ENCODE data around the gene MAP6. TPM values are rescaled to one million over a fixed set of nuclear protein-coding genes. Genes with fewer than 3 reads are reported as not detected.
"Not testable (repeated sequence)": the region's sequence is repeated elsewhere in the genome, so short reads cannot be mapped to it uniquely, and the experiment has no call there.

MAP6 gene
- total and polyA plus RNA-seq, 3 experiments from 2014 or later: 0.07 to 0.16 TPM; not detected in 1

GRCh38 chr11:75703695-75704237 is 34.9 kb upstream of the MAP6 start:
- POLR2A ChIA-PET: no interaction called here

GRCh38 chr11:75700940-75701339 is 32.1 kb upstream of the MAP6 start:
- no peaks in the 10 kb centered on the region for H3K36me3 ChIP-seq (ENCODE audit: insufficient read depth, low read length)
- no peak overlapping the region for H3K27ac ChIP-seq (ENCODE audit: low read depth, low read length)
- no peak for DNase-seq
- peaks cover 0 to 4% (median 2%) of the 10 kb centered on the region in 3 donors for H3K36me3 Mint-ChIP-seq
- ChIA-PET CTCF (no interaction called here), POLR2A (no interaction called here)
- H3K27me3 ChIP-seq (ENCODE audit: insufficient read depth, low read length, poor library complexity, severe bottlenecking): no peaks in the 10 kb centered on the region
- no peaks in the 10 kb centered on the region for H3K9me3 Mint-ChIP-seq
- H3K9me3 ChIP-seq (ENCODE audit: low read length): no peaks in the 10 kb centered on the region
- H3K27ac Mint-ChIP-seq: no peak overlapping the region
- no peak overlapping the region for H3K4me3 ChIP-seq (ENCODE audit: low read length)
- H3K4me1 ChIP-seq (ENCODE audit: insufficient read depth, low read length): peaks cover 1% of the 10 kb centered on the region
- no peak overlapping the region for H3K4me3 Mint-ChIP-seq
- peaks cover 0 to 7% (median 6%) of the 10 kb centered on the region in 3 donors for H3K4me1 Mint-ChIP-seq
- peaks cover 22 to 44% of the 10 kb centered on the region in 2 donors for H3K27me3 Mint-ChIP-seq

More at GRCh38 chr11:75703695-75704237, 34.9 kb upstream of the MAP6 start:
- Mint-ChIP-seq H3K4me3 (no peak overlapping the region), H3K27ac (no peak overlapping the region), H3K4me1 (peaks cover 2 to 14% (median 11%) of the 10 kb centered on the region in 3 donors), H3K36me3 (peaks cover 0 to 2% (median 0%) of the 10 kb centered on the region in 3 donors), H3K27me3 (peaks cover 6 to 19% of the 10 kb centered on the region in 2 donors), H3K9me3 (no peaks in the 10 kb centered on the region)
- Histone ChIP-seq H3K27me3 (ENCODE audit: insufficient read depth, low read length, poor library complexity, severe bottlenecking) (no peaks in the 10 kb centered on the region), H3K36me3 (ENCODE audit: insufficient read depth, low read length) (no peaks in the 10 kb centered on the region), H3K4me1 (ENCODE audit: insufficient read depth, low read length) (peaks cover 5% of the 10 kb centered on the region), H3K9me3 (ENCODE audit: low read length) (no peaks in the 10 kb centered on the region), H3K27ac (ENCODE audit: low read depth, low read length) (no peak overlapping the region), H3K4me3 (ENCODE audit: low read length) (no peak overlapping the region)
- DNase-seq: no peak
- CTCF ChIA-PET: no interaction called here

- Mint-ChIP-seq H3K27ac (no peak overlapping the region), H3K36me3 (peaks cover 0 to 4% (median 0%) of the 10 kb centered on the region in 3 donors), H3K4me3 (no peak overlapping the region), H3K9me3 (no peaks in the 10 kb centered on the region), H3K27me3 (peaks cover 32 to 63% of the 10 kb centered on the region in 2 donors), H3K4me1 (no peaks in the 10 kb centered on the region)
- no peak for DNase-seq
- Histone ChIP-seq H3K27ac (ENCODE audit: low read depth, low read length) (no peak overlapping the region), H3K9me3 (ENCODE audit: low read length) (no peaks in the 10 kb centered on the region), H3K4me1 (ENCODE audit: insufficient read depth, low read length) (no peaks in the 10 kb centered on the region), H3K27me3 (ENCODE audit: insufficient read depth, low read length, poor library complexity, severe bottlenecking) (no peaks in the 10 kb centered on the region), H3K4me3 (ENCODE audit: low read length) (no peak overlapping the region), H3K36me3 (ENCODE audit: insufficient read depth, low read length) (no peaks in the 10 kb centered on the region)
- CTCF ChIA-PET: interaction anchor here (1.2 kb wide), 1 partner anchor 8 kb away, joined by 4 read pairs; no protein-coding TSS in a partner anchor
- POLR2A ChIA-PET: no interaction called here
These were observed 29.2 kb upstream of the MAP6 start for GRCh38 chr11:75697906-75698581.

DNA sequence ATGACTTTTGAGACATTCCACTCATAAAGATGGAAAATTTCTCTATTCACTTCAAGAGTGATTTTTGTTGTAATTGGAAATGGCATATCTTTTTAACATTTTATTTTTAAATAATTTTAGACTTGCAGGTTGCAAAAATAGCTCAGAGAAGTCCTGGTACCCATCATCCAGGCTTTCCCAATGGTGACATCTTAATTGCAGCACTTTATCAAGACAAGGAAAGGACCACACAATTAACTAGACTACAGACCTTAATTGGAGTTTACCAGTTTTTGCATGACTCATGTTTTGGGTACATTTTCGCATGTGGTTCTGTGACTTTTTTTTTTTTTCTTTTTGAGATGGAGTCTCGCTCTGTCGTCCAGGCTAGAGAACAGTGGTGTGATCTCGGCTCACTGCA is 23.0 kb upstream of the MAP6 start:
- Mint-ChIP-seq H3K9me3 (peaks cover 0 to under 1% (median under 1%) of the 10 kb centered on the region in 5 donors), H3K36me3 (peaks cover 0 to 4% (median 0%) of the 10 kb centered on the region in 3 donors), H3K4me1 (no peaks in the 10 kb centered on the region), H3K27me3 (peaks cover 34 to 67% of the 10 kb centered on the region in 2 donors), H3K4me3 (no peak overlapping the region), H3K27ac (no peak overlapping the region)
- Histone ChIP-seq H3K9me3 (ENCODE audit: low read length) (no peaks in the 10 kb centered on the region), H3K27ac (ENCODE audit: low read depth, low read length) (no peak overlapping the region), H3K36me3 (ENCODE audit: insufficient read depth, low read length) (no peaks in the 10 kb centered on the region), H3K27me3 (ENCODE audit: insufficient read depth, low read length, poor library complexity, severe bottlenecking) (no peaks in the 10 kb centered on the region), H3K4me3 (ENCODE audit: low read length) (no peak overlapping the region), H3K4me1 (ENCODE audit: insufficient read depth, low read length) (no peaks in the 10 kb centered on the region)
- no peak for DNase-seq
- ChIA-PET CTCF (interaction anchor here (1.0 kb wide), 1 partner anchor 14 kb away, joined by 5 read pairs; no protein-coding TSS in a partner anchor), POLR2A (no interaction called here)

GRCh38 chr11:75689863-75690609 is 21.2 kb upstream of the MAP6 start:
- Histone ChIP-seq H3K4me1 (ENCODE audit: insufficient read depth, low read length) (no peaks in the 10 kb centered on the region), H3K27me3 (ENCODE audit: insufficient read depth, low read length, poor library complexity, severe bottlenecking) (no peaks in the 10 kb centered on the region), H3K36me3 (ENCODE audit: insufficient read depth, low read length) (no peaks in the 10 kb centered on the region), H3K27ac (ENCODE audit: low read depth, low read length) (peak overlapping the region; percentile 39), H3K4me3 (ENCODE audit: low read length) (no peak overlapping the region), H3K9me3 (ENCODE audit: low read length) (no peaks in the 10 kb centered on the region)
- no peaks in the 10 kb centered on the region for H3K4me1 Mint-ChIP-seq
- no peak for DNase-seq
- CTCF ChIA-PET: no interaction called here
- peaks cover 0 to 9% (median 1%) of the 10 kb centered on the region in 3 donors for H3K36me3 Mint-ChIP-seq
- H3K27me3 Mint-ChIP-seq: peaks cover 31 to 70% of the 10 kb centered on the region in 2 donors
- no peak overlapping the region for H3K27ac Mint-ChIP-seq
- POLR2A ChIA-PET: no interaction called here
- no peak overlapping the region for H3K4me3 Mint-ChIP-seq
- peaks cover 9 to 18% (median 14%) of the 10 kb centered on the region in 5 donors for H3K9me3 Mint-ChIP-seq

DNA sequence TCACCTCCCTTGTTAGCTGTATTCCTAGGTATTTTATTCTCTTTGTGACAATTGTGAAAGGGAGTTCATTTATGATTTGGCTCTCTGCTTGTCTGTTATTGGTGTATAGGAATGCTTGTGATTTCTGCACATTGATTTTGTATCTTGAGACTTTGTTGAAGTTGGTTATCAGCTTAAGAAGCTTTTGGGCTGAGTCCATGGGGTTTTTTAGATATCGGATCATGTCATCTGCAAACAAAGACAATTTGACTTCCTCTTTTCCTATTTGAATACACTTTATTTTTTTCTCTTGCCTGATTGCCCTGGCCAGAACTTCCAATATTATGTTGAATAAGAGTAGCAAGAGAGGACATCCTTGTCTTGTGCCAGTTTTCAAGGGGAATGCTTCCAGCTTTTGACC is 15.0 kb upstream of the MAP6 start:
- H3K36me3 ChIP-seq (ENCODE audit: insufficient read depth, low read length); H3K4me3 Mint-ChIP-seq; H3K36me3 Mint-ChIP-seq; H3K4me3 ChIP-seq (ENCODE audit: low read length); CTCF ChIA-PET; H3K27me3 ChIP-seq (ENCODE audit: insufficient read depth, low read length, poor library complexity, severe bottlenecking); H3K27ac ChIP-seq (ENCODE audit: low read depth, low read length); DNase-seq; H3K4me1 Mint-ChIP-seq; POLR2A ChIA-PET; H3K4me1 ChIP-seq (ENCODE audit: insufficient read depth, low read length); H3K9me3 ChIP-seq (ENCODE audit: low read length): not testable (repeated sequence)
- peaks cover 15 to 31% (median 27%) of the 10 kb centered on the region in 5 donors for H3K9me3 Mint-ChIP-seq
- H3K27ac Mint-ChIP-seq: peak overlapping the region in 1 of 8 donors; percentile 32
- peaks cover 44 to 68% of the 10 kb centered on the region in 2 donors for H3K27me3 Mint-ChIP-seq

DNA sequence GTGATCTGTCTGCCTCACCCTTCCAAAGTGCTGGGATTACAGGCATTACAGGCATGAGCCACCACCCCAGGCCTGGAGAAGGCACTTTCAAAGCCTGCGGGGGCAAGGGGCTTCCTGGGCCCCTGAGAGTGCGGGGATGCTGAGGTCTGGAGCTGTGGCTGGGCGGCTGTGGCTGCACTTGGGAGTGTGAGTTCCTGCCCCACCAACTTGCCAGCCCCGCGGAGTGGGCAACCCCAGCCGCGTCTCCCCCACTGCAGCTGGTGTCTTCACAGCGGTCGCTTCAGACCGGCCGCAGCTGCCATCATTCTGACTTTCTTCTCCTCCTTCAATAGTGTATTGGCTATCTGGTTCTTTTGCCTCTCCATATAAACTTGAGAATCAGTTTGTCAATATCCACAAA is 10.7 kb upstream of the MAP6 start:
- Histone ChIP-seq H3K27me3 (ENCODE audit: insufficient read depth, low read length, poor library complexity, severe bottlenecking) (no peaks in the 10 kb centered on the region), H3K36me3 (ENCODE audit: insufficient read depth, low read length) (no peaks in the 10 kb centered on the region), H3K4me3 (ENCODE audit: low read length) (no peak overlapping the region), H3K4me1 (ENCODE audit: insufficient read depth, low read length) (no peaks in the 10 kb centered on the region), H3K27ac (ENCODE audit: low read depth, low read length) (no peak overlapping the region), H3K9me3 (ENCODE audit: low read length) (no peaks in the 10 kb centered on the region)
- no peak for DNase-seq
- POLR2A ChIA-PET: no interaction called here
- H3K4me1 Mint-ChIP-seq: no peaks in the 10 kb centered on the region
- no peak overlapping the region for H3K4me3 Mint-ChIP-seq
- peaks cover under 1 to 10% (median 4%) of the 10 kb centered on the region in 5 donors for H3K9me3 Mint-ChIP-seq
- H3K36me3 Mint-ChIP-seq: no peaks in the 10 kb centered on the region
- CTCF ChIA-PET: no interaction called here
- peaks cover 31 to 64% of the 10 kb centered on the region in 2 donors for H3K27me3 Mint-ChIP-seq
- no peak overlapping the region for H3K27ac Mint-ChIP-seq

GRCh38 chr11:75678620-75679259 is 9.9 kb upstream of the MAP6 start:
- H3K4me1 ChIP-seq (ENCODE audit: insufficient read depth, low read length): no peaks in the 10 kb centered on the region
- POLR2A ChIA-PET: no interaction called here
- Mint-ChIP-seq H3K27ac (no peak overlapping the region), H3K27me3 (peaks cover 28 to 62% of the 10 kb centered on the region in 2 donors), H3K9me3 (peaks cover 0 to 11% (median 6%) of the 10 kb centered on the region in 5 donors), H3K4me3 (no peak overlapping the region), H3K4me1 (no peaks in the 10 kb centered on the region), H3K36me3 (no peaks in the 10 kb centered on the region)
- H3K36me3 ChIP-seq (ENCODE audit: insufficient read depth, low read length): no peaks in the 10 kb centered on the region
- H3K4me3 ChIP-seq (ENCODE audit: low read length): no peak overlapping the region
- H3K27me3 ChIP-seq (ENCODE audit: insufficient read depth, low read length, poor library complexity, severe bottlenecking): no peaks in the 10 kb centered on the region
- DNase-seq: no peak
- CTCF ChIA-PET: no interaction called here
- H3K9me3 ChIP-seq (ENCODE audit: low read length): no peaks in the 10 kb centered on the region
- no peak overlapping the region for H3K27ac ChIP-seq (ENCODE audit: low read depth, low read length)
